GOT3 (cell line): ENCODE data around the gene CNOT10.

ENCODE experiments used
- DNase-seq: peaks from one replicate; lab custom pipeline; 2025; ENCODE audit warnings: mixed read lengths; lab: John Stamatoyannopoulos, UW

Gene CNOT10

GRCh38 chr3:32818229-32818969, 133.4 kb downstream of the CNOT10 start:
- DNase-seq: no peak

DNA sequence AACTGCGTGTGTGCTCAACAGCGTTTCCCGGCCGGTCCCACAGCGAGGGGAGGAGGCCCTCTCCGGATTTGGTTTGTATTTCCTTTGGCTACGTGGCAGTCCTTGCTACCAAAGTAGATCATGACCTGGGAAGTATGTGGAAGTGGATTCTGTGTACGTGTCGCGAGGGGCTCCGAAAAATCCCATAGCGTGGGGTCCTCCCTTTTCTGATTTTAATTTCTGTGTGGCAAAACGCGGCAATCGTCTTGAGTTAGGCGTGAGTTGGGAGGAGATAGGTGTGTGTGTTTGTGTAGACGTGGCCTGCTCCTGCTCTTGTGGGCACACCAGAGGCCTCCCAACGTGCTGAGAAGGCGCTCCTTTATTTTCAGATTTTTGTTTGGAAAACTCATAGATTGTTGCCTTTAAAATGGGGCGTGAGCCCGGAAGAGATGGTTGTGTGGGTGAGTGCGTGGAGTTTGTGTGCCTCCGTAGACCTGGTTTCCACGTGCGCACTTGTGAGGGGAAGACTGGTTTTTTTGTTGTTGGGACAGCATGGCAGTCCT, 134.1 kb downstream of the CNOT10 start:
- no peak for DNase-seq

GRCh38 chr3:32819551-32820348, 134.8 kb downstream of the CNOT10 start:
- DNase-seq: no peak

DNA sequence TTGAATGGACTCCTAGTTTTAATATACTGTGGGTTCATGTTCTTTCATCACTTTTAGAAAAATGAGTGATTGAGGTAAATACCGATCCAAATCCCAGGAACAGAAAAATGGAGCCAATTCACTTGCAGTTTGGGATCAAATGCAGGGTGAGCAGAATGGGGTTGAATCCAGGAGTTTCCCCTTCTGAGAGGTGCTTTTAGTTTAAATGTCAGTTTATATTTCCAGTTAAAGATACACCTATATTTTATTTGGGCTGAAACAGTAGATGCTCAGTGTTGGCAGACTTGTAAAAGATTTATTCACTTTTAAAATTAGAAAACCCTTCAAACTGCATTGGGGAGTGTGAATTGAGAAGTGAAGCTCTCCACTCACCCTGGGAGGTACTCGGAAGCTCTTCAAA, 135.4 kb downstream of the CNOT10 start:
- DNase-seq: no peak

GRCh38 chr3:32820971-32821685, 136.1 kb downstream of the CNOT10 start:
- DNase-seq: no peak

DNA sequence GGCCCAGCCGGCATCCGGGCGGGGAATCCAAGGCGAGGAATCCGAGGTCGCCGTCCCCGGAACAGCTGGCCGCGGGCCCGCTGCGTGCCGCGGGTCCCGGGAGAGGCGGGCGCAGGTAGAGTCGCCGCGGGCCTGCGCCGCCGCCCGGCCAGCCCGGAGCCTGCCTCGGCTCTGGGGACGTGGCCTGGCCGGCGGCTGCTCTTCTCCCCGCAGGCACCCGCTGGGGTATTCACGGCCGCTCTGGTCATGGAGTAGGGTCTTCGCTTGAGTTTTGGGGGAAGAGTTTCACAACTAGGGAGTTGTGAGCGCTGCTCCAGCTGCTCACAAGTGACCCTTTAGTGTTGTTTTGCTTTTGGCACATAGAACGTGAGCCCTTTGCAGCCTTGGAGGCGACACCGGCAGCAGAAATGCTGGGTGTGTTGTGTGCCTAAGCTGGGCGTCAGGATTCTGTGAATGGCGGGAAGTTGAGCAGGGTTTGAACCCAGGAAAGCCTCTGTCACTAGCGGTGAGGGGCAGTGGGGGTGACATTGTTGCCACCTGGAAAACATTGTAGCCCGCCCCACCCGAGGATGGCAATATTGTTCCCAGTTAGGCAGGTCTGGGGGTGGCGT, 136.8 kb downstream of the CNOT10 start:
- DNase-seq: no peak

GRCh38 chr3:32822609-32823498, 137.9 kb downstream of the CNOT10 start:
- DNase-seq: no peak
